ENCODE data around the gene SULF2.

GRCh38 chr20:47816487-47817451, 31.5 kb upstream of the SULF2 start:
- no peak for TF ChIP-seq POLR2A (IDR thresholded peaks at IDR 0.05)
- no peak for TF ChIP-seq POLR2AphosphoS5 (IDR thresholded peaks at IDR 0.05)
- TF ChIP-seq, protein P1, sequence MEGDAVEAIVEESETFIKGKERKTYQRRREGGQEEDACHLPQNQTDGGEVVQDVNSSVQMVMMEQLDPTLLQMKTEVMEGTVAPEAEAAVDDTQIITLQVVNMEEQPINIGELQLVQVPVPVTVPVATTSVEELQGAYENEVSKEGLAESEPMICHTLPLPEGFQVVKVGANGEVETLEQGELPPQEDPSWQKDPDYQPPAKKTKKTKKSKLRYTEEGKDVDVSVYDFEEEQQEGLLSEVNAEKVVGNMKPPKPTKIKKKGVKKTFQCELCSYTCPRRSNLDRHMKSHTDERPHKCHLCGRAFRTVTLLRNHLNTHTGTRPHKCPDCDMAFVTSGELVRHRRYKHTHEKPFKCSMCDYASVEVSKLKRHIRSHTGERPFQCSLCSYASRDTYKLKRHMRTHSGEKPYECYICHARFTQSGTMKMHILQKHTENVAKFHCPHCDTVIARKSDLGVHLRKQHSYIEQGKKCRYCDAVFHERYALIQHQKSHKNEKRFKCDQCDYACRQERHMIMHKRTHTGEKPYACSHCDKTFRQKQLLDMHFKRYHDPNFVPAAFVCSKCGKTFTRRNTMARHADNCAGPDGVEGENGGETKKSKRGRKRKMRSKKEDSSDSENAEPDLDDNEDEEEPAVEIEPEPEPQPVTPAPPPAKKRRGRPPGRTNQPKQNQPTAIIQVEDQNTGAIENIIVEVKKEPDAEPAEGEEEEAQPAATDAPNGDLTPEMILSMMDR (IDR thresholded peaks at IDR 0.05), result no peak
